Neuronal stem cell (in vitro differentiated cells): ENCODE results near the gene TXNDC12.

Experiments
- DNase-seq: peaks from one replicate; pipeline ENCODE4 v3.0.0-alpha.2; 2013; ENCODE audit warnings: low spot score
- H2AFZ ChIP-seq: one replicate; pipeline ENCODE4 v1.6.1; 2013; ENCODE audit warnings: mild to moderate bottlenecking, low read length, inconsistent platforms
- H2AK5ac ChIP-seq: 2 replicates; pipeline ENCODE4 v1.6.1; 2013; ENCODE audit warnings: low read depth, mild to moderate bottlenecking, inconsistent platforms, low read length, moderate library complexity, mixed read lengths
- H2BK120ac ChIP-seq: 2 replicates; pipeline ENCODE4 v1.6.1; 2013; ENCODE audit warnings: low read depth, mild to moderate bottlenecking, inconsistent platforms, low read length, moderate library complexity, mixed read lengths
- H2BK12ac ChIP-seq: one replicate; pipeline ENCODE4 v1.6.1; 2013; ENCODE audit warnings: low read length, inconsistent platforms
- H2BK15ac ChIP-seq: 2 replicates; pipeline ENCODE4 v1.6.1; 2013; ENCODE audit warnings: mild to moderate bottlenecking, low read length, inconsistent platforms, mixed read lengths
- H2BK5ac ChIP-seq: one replicate; pipeline ENCODE4 v1.6.1; 2013; ENCODE audit warnings: inconsistent platforms, mild to moderate bottlenecking, low read length, moderate library complexity
- H3K14ac ChIP-seq: one replicate; pipeline ENCODE4 v1.6.1; 2013; ENCODE audit warnings: low read length, inconsistent platforms
- H3K18ac ChIP-seq: 2 replicates; pipeline ENCODE4 v1.6.1; 2013; ENCODE audit warnings: low read length, inconsistent platforms
- H3K23ac ChIP-seq: 2 replicates; pipeline ENCODE4 v1.6.1; 2013; ENCODE audit warnings: low read depth, mild to moderate bottlenecking, mixed read lengths, low read length, inconsistent platforms; ENCODE audit not compliant: poor library complexity
- H3K27ac ChIP-seq: replicated peaks from 3 replicates; pipeline ENCODE4 v1.5.1; 2013; ENCODE audit warnings: low read length, inconsistent platforms
- H3K27me3 ChIP-seq, 3 experiments: 2 replicates each; pipeline ENCODE4 v1.6.1; 2013; ENCODE audit warnings: low read length in 3 of 3, mild to moderate bottlenecking in 2 of 3, inconsistent platforms in 1 of 3, low read depth in 1 of 3, mixed read lengths in 1 of 3, moderate library complexity in 1 of 3; ENCODE audit not compliant: control insufficient read depth in 3 of 3, insufficient read depth in 3 of 3
- H3K36me3 ChIP-seq, 2 donors: replicated peaks in 1 of 2; 2 replicates each; pipeline ENCODE4 v1.6.1; 2013; ENCODE audit warnings: low read length in 2 of 2; ENCODE audit not compliant: control insufficient read depth in 2 of 2, insufficient read depth in 2 of 2
- H3K4ac ChIP-seq: 2 replicates; pipeline ENCODE4 v1.6.1; 2013; ENCODE audit warnings: inconsistent platforms, mild to moderate bottlenecking, low read length, moderate library complexity
- H3K4me1 ChIP-seq, 2 donors: 1 replicate in 1 of 2; 2 replicates in 1 of 2; pipeline ENCODE4 v1.6.1; 2013; ENCODE audit warnings: low read length in 2 of 2, low read depth in 1 of 2; ENCODE audit not compliant: control insufficient read depth in 2 of 2, insufficient read depth in 1 of 2
- H3K4me2 ChIP-seq: one replicate; pipeline ENCODE4 v1.6.1; 2013; ENCODE audit warnings: mild to moderate bottlenecking, low read length, inconsistent platforms; ENCODE audit not compliant: insufficient read depth, poor library complexity, severe bottlenecking
- H3K4me3 ChIP-seq, 2 donors: 2 replicates each; pipeline ENCODE4 v1.5.1; 2013; ENCODE audit warnings: low read length in 2 of 2, mild to moderate bottlenecking in 2 of 2, inconsistent platforms in 1 of 2, moderate library complexity in 1 of 2
- H3K79me1 ChIP-seq: one replicate; pipeline ENCODE4 v1.6.1; 2013; ENCODE audit warnings: low read depth, mild to moderate bottlenecking, inconsistent platforms, low read length, moderate library complexity
- H3K9ac ChIP-seq: one replicate; pipeline ENCODE4 v1.6.1; 2013; ENCODE audit warnings: mild to moderate bottlenecking, low read depth, low read length, inconsistent platforms; ENCODE audit not compliant: poor library complexity
- H3K9me3 ChIP-seq, 2 donors: replicated peaks in 1 of 2; 2 replicates each; pipeline versions ENCODE3 to v1.6.1; 2013; ENCODE audit warnings: low read length in 2 of 2, mild to moderate bottlenecking in 2 of 2, inconsistent platforms in 1 of 2, low read depth in 1 of 2, mixed read lengths in 1 of 2, moderate library complexity in 1 of 2; ENCODE audit not compliant: control insufficient read depth in 2 of 2, insufficient read depth in 1 of 2
- H4K8ac ChIP-seq: one replicate; pipeline ENCODE4 v1.6.1; 2013; ENCODE audit warnings: low read depth, mild to moderate bottlenecking, inconsistent platforms, low read length, moderate library complexity
- H4K91ac ChIP-seq: one replicate; pipeline ENCODE4 v1.6.1; 2013; ENCODE audit warnings: low read length, low read depth, mild to moderate bottlenecking, inconsistent platforms; ENCODE audit not compliant: poor library complexity
- WGBS, 2 donors: extraction: QIAGEN DNeasy Blood & Tissue Kit; methylation state at CpG; one replicate each; pipeline ENCODE4 v1.1.7; 2013; ENCODE audit warnings: missing lambda C conversion rate in 2 of 2, mixed read lengths in 1 of 2; ENCODE audit not compliant: insufficient read length in 2 of 2, insufficient replicate concordance in 1 of 2; ENCODE audit errors: extremely low coverage in 2 of 2; 5-methylcytosine and 5-hydroxymethylcytosine counted together

Gene TXNDC12

GRCh38 chr1:52057255-52057654, 2.3 kb upstream of the TXNDC12 start:
- peak overlapping the region in 1 of 2 donors; percentile 71 for H3K4me3 ChIP-seq
- no peak overlapping the region for H3K23ac ChIP-seq
- no peak overlapping the region for H3K18ac ChIP-seq
- H2AK5ac ChIP-seq: no peak overlapping the region
- peak overlapping the region; percentile 72 for H3K4me2 ChIP-seq
- no peak overlapping the region for H3K9ac ChIP-seq
- H3K27ac ChIP-seq: no peak overlapping the region
- H4K8ac ChIP-seq: no peak overlapping the region
- H3K9me3 ChIP-seq: no peaks in the 10 kb centered on the region
- H3K27me3 ChIP-seq: no peaks in the 10 kb centered on the region
- no peak overlapping the region for H4K91ac ChIP-seq
- H3K36me3 ChIP-seq: peaks cover 7 to 56% of the 10 kb centered on the region in 2 donors
- peaks cover 2% of the 10 kb centered on the region for H3K79me1 ChIP-seq
- no peak overlapping the region for H2BK15ac ChIP-seq
- DNase-seq: no peak
- H2BK5ac ChIP-seq: no peak overlapping the region
- no peak overlapping the region for H2BK12ac ChIP-seq
- H2BK120ac ChIP-seq: no peak overlapping the region
- H3K4ac ChIP-seq: no peak overlapping the region
- H3K14ac ChIP-seq: no peak overlapping the region
- no peak overlapping the region for H2AFZ ChIP-seq
- peaks cover 3 to 9% of the 10 kb centered on the region in 2 donors for H3K4me1 ChIP-seq
- WGBS, 2 donors: no CpG with 5 or more reads among the region's 1 CpG

DNA sequence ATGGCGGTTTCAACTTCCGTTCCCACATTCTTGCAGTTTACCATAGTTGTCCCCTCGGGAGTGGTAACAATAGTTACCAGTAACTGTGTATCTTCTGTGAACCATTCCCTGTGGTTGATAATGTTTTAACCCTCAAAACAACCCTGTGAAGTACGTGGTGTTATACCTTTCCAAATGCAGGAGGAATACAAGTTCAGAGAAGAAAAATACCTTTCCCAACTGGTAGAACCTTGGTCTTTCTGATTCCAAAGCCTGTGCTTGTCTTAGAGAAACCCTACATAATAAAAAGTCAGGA, 1.9 kb upstream of the TXNDC12 start:
- WGBS, 2 donors: no CpG with 5 or more reads among the region's 4 CpGs
- H2AK5ac ChIP-seq: no peak overlapping the region
- H3K9ac ChIP-seq: peak overlapping the region; percentile 95
- H3K36me3 ChIP-seq: peaks cover 9 to 58% of the 10 kb centered on the region in 2 donors
- no peak overlapping the region for H2BK15ac ChIP-seq
- H4K91ac ChIP-seq: no peak overlapping the region
- H3K27me3 ChIP-seq: no peaks in the 10 kb centered on the region
- H3K27ac ChIP-seq: no peak overlapping the region
- no peak overlapping the region for H3K14ac ChIP-seq
- no peak overlapping the region for H2BK120ac ChIP-seq
- H2BK12ac ChIP-seq: no peak overlapping the region
- H3K4me1 ChIP-seq: peaks cover 3 to 9% of the 10 kb centered on the region in 2 donors
- H3K23ac ChIP-seq: no peak overlapping the region
- H2AFZ ChIP-seq: peak overlapping the region; percentile 87
- H3K9me3 ChIP-seq: no peaks in the 10 kb centered on the region
- peak overlapping the region; percentile 7 for H3K18ac ChIP-seq
- peaks cover 2% of the 10 kb centered on the region for H3K79me1 ChIP-seq
- no peak overlapping the region for H4K8ac ChIP-seq
- H2BK5ac ChIP-seq: no peak overlapping the region
- H3K4me3 ChIP-seq: peak overlapping the region; percentile 71 to 95
- peak overlapping the region; percentile 72 for H3K4me2 ChIP-seq
- H3K4ac ChIP-seq: no peak overlapping the region
- DNase-seq: no peak

- Histone ChIP-seq H3K4me2 (peak within 1 kb of the TSS; percentile 72), H3K4ac (no peak within 1 kb of the TSS), H3K27me3 (no peaks in the 10 kb centered on the region), H2AK5ac (no peak within 1 kb of the TSS), H2BK5ac (peak within 1 kb of the TSS; percentile 30), H3K4me3 (peak within 1 kb of the TSS; percentile 71 to 95), H3K18ac (peak within 1 kb of the TSS; percentile 94), H4K8ac (no peak within 1 kb of the TSS), H3K36me3 (peaks cover 9 to 58% of the 10 kb centered on the region in 2 donors), H4K91ac (peak within 1 kb of the TSS; percentile 57), H3K4me1 (peaks cover 3 to 9% of the 10 kb centered on the region in 2 donors), H3K9ac (peak within 1 kb of the TSS; percentile 95), H3K9me3 (no peaks in the 10 kb centered on the region), H3K23ac (peak within 1 kb of the TSS; percentile 87), H2BK15ac (no peak within 1 kb of the TSS), H2BK12ac (peak within 1 kb of the TSS; percentile 10), H3K14ac (peak within 1 kb of the TSS; percentile 72), H3K27ac (peak within 1 kb of the TSS; percentile 89), H2AFZ (peak within 1 kb of the TSS; percentile 87), H3K79me1 (peaks cover 2% of the 10 kb centered on the region), H2BK120ac (no peak within 1 kb of the TSS)
- DNase-seq: peak; percentile 87
- WGBS, 2 donors: no CpG with 5 or more reads among the region's 54 CpGs
Observed at GRCh38 chr1:52056163-52056936, 1.4 kb upstream of the TXNDC12 start, which contains the start of gene BTF3L4. BTF3L4 (plus strand) TSS chr1:52056295; CDS start chr1:52059848, 3,553 bp downstream.

DNA sequence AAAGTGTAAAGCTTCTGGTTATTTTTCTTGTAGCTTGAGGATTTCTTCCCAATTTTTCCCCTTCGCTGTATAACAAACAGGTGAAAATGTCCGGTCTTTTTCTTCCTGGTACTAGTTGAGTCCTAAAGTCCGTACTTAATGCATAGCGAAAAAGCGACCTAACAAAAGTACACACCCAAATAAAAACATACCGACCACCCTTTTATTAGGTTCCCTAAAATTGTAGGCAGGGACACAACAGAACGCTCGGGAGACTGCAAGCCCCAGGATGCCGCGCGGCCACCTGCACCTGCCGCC, 823 bp upstream of the TXNDC12 start:
- H3K4me3 ChIP-seq: peak overlapping the region; percentile 71 to 91
- H4K91ac ChIP-seq: no peak overlapping the region
- no peak overlapping the region for H2AK5ac ChIP-seq
- no peak overlapping the region for H3K14ac ChIP-seq
- WGBS, 2 donors: no CpG with 5 or more reads among the region's 12 CpGs
- no peak overlapping the region for H2BK5ac ChIP-seq
- H2BK12ac ChIP-seq: no peak overlapping the region
- no peak overlapping the region for H3K9ac ChIP-seq
- H3K79me1 ChIP-seq: peaks cover 2% of the 10 kb centered on the region
- peak overlapping the region; percentile 87 for H3K23ac ChIP-seq
- H3K27me3 ChIP-seq: no peaks in the 10 kb centered on the region
- no peak overlapping the region for H4K8ac ChIP-seq
- no peak overlapping the region for H3K4ac ChIP-seq
- no peaks in the 10 kb centered on the region for H3K9me3 ChIP-seq
- peak overlapping the region; percentile 69 for H3K4me2 ChIP-seq
- peak overlapping the region; percentile 87 for H2AFZ ChIP-seq
- peaks cover 3 to 9% of the 10 kb centered on the region in 2 donors for H3K4me1 ChIP-seq
- H3K27ac ChIP-seq: peak overlapping the region; percentile 89
- no peak overlapping the region for H2BK120ac ChIP-seq
- no peak overlapping the region for H3K18ac ChIP-seq
- no peak for DNase-seq
- peaks cover 5 to 57% of the 10 kb centered on the region in 2 donors for H3K36me3 ChIP-seq
- no peak overlapping the region for H2BK15ac ChIP-seq
